ENCODE results near the gene PCLO.

The PCLO gene

DNA sequence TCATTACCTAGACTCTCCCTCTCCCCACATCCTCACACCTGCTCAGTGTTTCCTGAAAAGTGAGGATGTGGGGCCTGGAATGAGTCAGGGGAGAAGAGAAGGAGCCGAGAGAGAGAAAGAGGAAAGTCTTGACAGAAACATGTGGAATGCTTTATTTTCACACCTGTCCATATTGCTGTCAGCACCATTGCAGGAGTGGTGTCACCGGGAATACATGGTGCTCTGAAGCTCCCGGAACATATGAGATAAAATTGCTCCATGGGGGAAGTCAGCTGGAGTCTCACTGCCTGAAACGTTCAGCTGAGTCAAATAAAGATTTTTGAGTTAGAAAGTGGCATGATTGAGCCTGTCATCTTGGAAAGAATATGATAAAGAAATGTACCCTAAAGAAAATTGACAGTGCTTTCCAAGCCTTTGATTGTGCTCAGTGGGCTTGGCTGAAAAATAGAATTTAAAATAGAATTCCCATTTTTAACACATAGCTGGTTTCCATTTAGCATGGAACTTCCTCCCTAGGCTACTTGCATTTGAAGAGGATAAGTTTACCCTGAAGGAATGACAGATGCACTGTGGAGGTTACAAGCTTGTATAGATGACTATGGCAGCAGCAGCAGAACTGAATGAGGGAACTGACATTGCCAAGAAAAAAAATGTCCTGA lies 182.4 kb downstream of the PCLO start:
- Histone ChIP-seq H3K9ac (ENCODE audit: low read length) (no peak overlapping the region), H2BK5ac (ENCODE audit: low read length) (no peak overlapping the region), H2BK15ac (replicated peaks; ENCODE audit: low read depth) (no peak overlapping the region), H3K18ac (ENCODE audit: low read length) (no peak overlapping the region), H3K79me1 (ENCODE audit: low read length) (no peaks in the 10 kb centered on the region), H4K8ac (ENCODE audit: low read depth, low read length) (no peak overlapping the region), H3K27me3 (ENCODE audit: insufficient read depth, low read length, poor library complexity) (no peaks in the 10 kb centered on the region), H3K36me3 (ENCODE audit: control insufficient read depth, insufficient read depth, low read length) (no peaks in the 10 kb centered on the region), H2AK5ac (ENCODE audit: low read length) (no peak overlapping the region), H3K23ac (ENCODE audit: low read length) (no peak overlapping the region), H3K4me2 (ENCODE audit: low read length) (no peak overlapping the region), H3K4me1 (ENCODE audit: control insufficient read depth, low read depth, low read length) (no peaks in the 10 kb centered on the region), H3K27ac (ENCODE audit: low read depth, low read length) (no peak overlapping the region), H3K4ac (ENCODE audit: low read depth, low read length) (no peak overlapping the region), H3K4me3 (ENCODE audit: low read length) (no peak overlapping the region), H2BK120ac (ENCODE audit: low read depth, low read length) (no peak overlapping the region), H3K79me2 (ENCODE audit: control insufficient read depth, insufficient read depth, low read length) (no peaks in the 10 kb centered on the region), H4K5ac (ENCODE audit: low read length) (no peak overlapping the region), H3K56ac (ENCODE audit: low read length) (no peak overlapping the region)
- no CpG with 5 or more reads among the region's 4 CpGs for WGBS (ENCODE audit: extremely low coverage, insufficient coverage, low lambda C conversion rate)
- no peak for DNase-seq

DNA sequence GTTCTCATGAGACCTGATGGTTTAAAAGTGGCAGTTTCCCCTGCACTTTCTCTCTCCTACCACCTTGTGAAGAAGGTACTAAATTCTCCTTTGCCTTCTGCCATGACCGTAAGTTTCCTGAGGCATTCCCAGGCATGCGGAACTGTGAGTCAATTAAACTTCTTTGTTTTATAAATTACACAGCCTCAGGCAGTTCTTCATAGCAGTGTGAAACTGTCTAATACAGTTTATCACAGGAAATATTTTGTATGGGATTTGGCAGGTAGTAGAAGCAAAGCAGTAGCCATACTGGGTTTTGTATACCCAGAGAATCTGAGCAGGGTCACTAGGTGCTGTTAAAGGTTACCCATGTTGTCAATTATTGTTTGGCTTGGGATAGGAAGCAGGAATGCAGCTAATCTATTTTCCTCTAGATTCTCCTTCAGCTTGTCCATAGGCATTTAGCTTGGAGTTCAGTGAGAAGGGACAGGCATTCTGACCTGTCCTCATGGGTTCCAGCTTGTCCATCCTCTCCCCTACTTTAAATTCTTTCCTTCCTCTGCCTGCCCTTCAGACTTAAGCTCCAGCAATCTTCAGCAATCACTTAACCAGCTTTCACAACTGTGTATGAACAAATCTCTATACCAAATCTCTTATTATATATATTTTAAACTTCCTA lies 186.7 kb downstream of the PCLO start:
- Histone ChIP-seq H3K23ac (ENCODE audit: low read length) (no peak overlapping the region), H3K27me3 (ENCODE audit: insufficient read depth, low read length, poor library complexity) (no peaks in the 10 kb centered on the region)
- WGBS (ENCODE audit: extremely low coverage, insufficient coverage, low lambda C conversion rate) = no CpG with 5 or more reads among the region's 2 CpGs

DNA sequence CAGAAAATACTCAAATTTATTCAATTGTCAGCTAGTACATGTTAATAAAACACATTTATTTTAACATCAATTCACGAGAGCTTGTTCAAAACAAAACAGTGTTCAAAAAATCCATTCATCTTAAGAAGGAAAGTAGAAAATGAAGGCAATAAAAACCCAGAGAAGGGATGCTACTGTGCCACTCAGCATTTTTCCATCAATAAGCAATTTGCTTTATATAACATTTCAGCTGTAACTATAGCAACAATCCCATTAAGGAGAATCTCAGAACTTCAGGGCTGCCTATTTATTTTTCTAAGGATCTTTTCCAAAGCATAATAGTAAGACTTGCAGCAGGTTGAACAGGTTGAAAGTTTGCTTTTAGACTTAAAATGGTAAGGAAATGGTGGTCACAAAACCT lies 190.5 kb downstream of the PCLO start:
- H3K79me1 ChIP-seq (ENCODE audit: low read length) = no peaks in the 10 kb centered on the region
- no peak overlapping the region for H3K18ac ChIP-seq (ENCODE audit: low read length)
- no peaks in the 10 kb centered on the region for H3K4me1 ChIP-seq (ENCODE audit: control insufficient read depth, low read depth, low read length)
- no peaks in the 10 kb centered on the region for H3K36me3 ChIP-seq (ENCODE audit: control insufficient read depth, insufficient read depth, low read length)
- no peak overlapping the region for H4K5ac ChIP-seq (ENCODE audit: low read length)
- H4K8ac ChIP-seq (ENCODE audit: low read depth, low read length) = no peak overlapping the region
- H2BK5ac ChIP-seq (ENCODE audit: low read length) = no peak overlapping the region
- no peak overlapping the region for H2BK120ac ChIP-seq (ENCODE audit: low read depth, low read length)
- H2AK5ac ChIP-seq (ENCODE audit: low read length) = no peak overlapping the region
- H3K79me2 ChIP-seq (ENCODE audit: control insufficient read depth, insufficient read depth, low read length) = no peaks in the 10 kb centered on the region
- no peak overlapping the region for H3K27ac ChIP-seq (ENCODE audit: low read depth, low read length)
- no CpG with 5 or more reads among the region's 1 CpG for WGBS (ENCODE audit: extremely low coverage, insufficient coverage, low lambda C conversion rate)
- H3K4ac ChIP-seq (ENCODE audit: low read depth, low read length) = no peak overlapping the region
- H3K23ac ChIP-seq (ENCODE audit: low read length) = no peak overlapping the region
- no peaks in the 10 kb centered on the region for H3K27me3 ChIP-seq (ENCODE audit: insufficient read depth, low read length, poor library complexity)
- H3K4me3 ChIP-seq (ENCODE audit: low read length) = no peak overlapping the region
- DNase-seq = no peak
- no peak overlapping the region for H3K4me2 ChIP-seq (ENCODE audit: low read length)
- H3K9ac ChIP-seq (ENCODE audit: low read length) = no peak overlapping the region
- H2BK15ac ChIP-seq (replicated peaks; ENCODE audit: low read depth) = no peak overlapping the region
- no peak overlapping the region for H3K56ac ChIP-seq (ENCODE audit: low read length)

More for the DNA sequence above, 186.7 kb downstream of the PCLO start:
- no peak overlapping the region for H3K18ac ChIP-seq (ENCODE audit: low read length)
- H3K4me1 ChIP-seq (ENCODE audit: control insufficient read depth, low read depth, low read length) = no peaks in the 10 kb centered on the region
- DNase-seq = no peak
- H4K5ac ChIP-seq (ENCODE audit: low read length) = no peak overlapping the region
- no peak overlapping the region for H3K27ac ChIP-seq (ENCODE audit: low read depth, low read length)
- no peak overlapping the region for H3K4me2 ChIP-seq (ENCODE audit: low read length)
- H4K8ac ChIP-seq (ENCODE audit: low read depth, low read length) = no peak overlapping the region
- no peaks in the 10 kb centered on the region for H3K36me3 ChIP-seq (ENCODE audit: control insufficient read depth, insufficient read depth, low read length)
- H2BK5ac ChIP-seq (ENCODE audit: low read length) = no peak overlapping the region
- no peak overlapping the region for H3K4me3 ChIP-seq (ENCODE audit: low read length)
- no peak overlapping the region for H3K56ac ChIP-seq (ENCODE audit: low read length)
- no peak overlapping the region for H2AK5ac ChIP-seq (ENCODE audit: low read length)
- H3K4ac ChIP-seq (ENCODE audit: low read depth, low read length) = no peak overlapping the region
- no peak overlapping the region for H2BK120ac ChIP-seq (ENCODE audit: low read depth, low read length)
- H3K9ac ChIP-seq (ENCODE audit: low read length) = no peak overlapping the region
- no peak overlapping the region for H2BK15ac ChIP-seq (replicated peaks; ENCODE audit: low read depth)
- H3K79me2 ChIP-seq (ENCODE audit: control insufficient read depth, insufficient read depth, low read length) = no peaks in the 10 kb centered on the region
- no peaks in the 10 kb centered on the region for H3K79me1 ChIP-seq (ENCODE audit: low read length)

DNA sequence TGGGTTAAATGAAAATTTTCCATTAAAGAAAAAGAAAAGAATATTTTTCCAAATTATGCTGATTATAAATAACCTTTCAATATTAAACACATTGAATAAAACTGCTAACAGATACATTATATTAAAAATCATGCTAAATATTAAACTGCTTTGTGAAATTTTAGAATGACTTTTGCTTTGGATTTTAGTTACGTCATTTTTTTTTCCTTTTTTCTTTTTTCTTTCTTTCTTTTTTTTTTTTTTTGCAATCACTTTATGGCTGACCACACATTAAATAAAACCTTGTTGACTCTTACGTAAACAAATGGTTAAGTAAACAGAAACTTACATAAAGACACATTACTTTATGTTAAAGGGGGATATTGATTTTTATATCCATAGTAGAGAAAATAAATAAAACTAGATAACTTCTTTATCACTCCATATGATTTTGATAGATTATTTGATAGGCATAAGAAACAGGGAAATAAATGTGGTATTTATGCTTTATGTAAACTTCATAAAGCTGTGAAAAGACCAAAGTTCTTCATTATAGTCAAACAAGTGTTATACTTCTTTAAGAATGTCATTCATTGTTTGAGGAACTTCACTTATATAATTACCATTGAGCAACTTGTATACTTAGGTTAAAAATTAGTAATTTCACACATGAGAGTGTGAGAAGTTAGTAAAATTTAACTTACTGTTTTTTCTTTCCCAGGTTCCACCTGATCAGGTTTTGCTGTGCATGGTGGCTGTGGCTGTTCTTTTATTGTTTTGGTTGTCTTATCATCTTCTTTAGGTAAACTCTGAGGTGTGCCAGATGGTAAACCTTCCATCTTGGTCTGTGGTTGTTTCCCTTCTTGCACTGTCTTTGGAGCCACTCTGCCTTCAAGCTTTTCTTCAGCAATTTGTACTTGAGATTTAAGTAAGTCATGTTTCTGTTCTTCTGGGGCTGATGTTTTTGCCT lies 197.3 kb downstream of the PCLO start:
- no peaks in the 10 kb centered on the region for H3K79me2 ChIP-seq (ENCODE audit: control insufficient read depth, insufficient read depth, low read length)
- H3K4me3 ChIP-seq (ENCODE audit: low read length) = no peak overlapping the region
- H3K18ac ChIP-seq (ENCODE audit: low read length) = no peak overlapping the region
- WGBS (ENCODE audit: extremely low coverage, insufficient coverage, low lambda C conversion rate) = no CpG with 5 or more reads among the region's 2 CpGs
- no peak overlapping the region for H4K5ac ChIP-seq (ENCODE audit: low read length)
- H2BK120ac ChIP-seq (ENCODE audit: low read depth, low read length) = no peak overlapping the region
- no peak overlapping the region for H3K4ac ChIP-seq (ENCODE audit: low read depth, low read length)
- H3K79me1 ChIP-seq (ENCODE audit: low read length) = no peaks in the 10 kb centered on the region
- H2BK5ac ChIP-seq (ENCODE audit: low read length) = no peak overlapping the region
- H2AK5ac ChIP-seq (ENCODE audit: low read length) = no peak overlapping the region
- no peak overlapping the region for H3K27ac ChIP-seq (ENCODE audit: low read depth, low read length)
- H3K4me2 ChIP-seq (ENCODE audit: low read length) = no peak overlapping the region
- no peak overlapping the region for H3K56ac ChIP-seq (ENCODE audit: low read length)
- H3K9ac ChIP-seq (ENCODE audit: low read length) = no peak overlapping the region
- H3K27me3 ChIP-seq (ENCODE audit: insufficient read depth, low read length, poor library complexity) = no peaks in the 10 kb centered on the region
- no peak overlapping the region for H4K8ac ChIP-seq (ENCODE audit: low read depth, low read length)
- H3K23ac ChIP-seq (ENCODE audit: low read length) = no peak overlapping the region
- no peaks in the 10 kb centered on the region for H3K36me3 ChIP-seq (ENCODE audit: control insufficient read depth, insufficient read depth, low read length)
- no peaks in the 10 kb centered on the region for H3K4me1 ChIP-seq (ENCODE audit: control insufficient read depth, low read depth, low read length)
- H2BK15ac ChIP-seq (replicated peaks; ENCODE audit: low read depth) = no peak overlapping the region
- no peak for DNase-seq

DNA sequence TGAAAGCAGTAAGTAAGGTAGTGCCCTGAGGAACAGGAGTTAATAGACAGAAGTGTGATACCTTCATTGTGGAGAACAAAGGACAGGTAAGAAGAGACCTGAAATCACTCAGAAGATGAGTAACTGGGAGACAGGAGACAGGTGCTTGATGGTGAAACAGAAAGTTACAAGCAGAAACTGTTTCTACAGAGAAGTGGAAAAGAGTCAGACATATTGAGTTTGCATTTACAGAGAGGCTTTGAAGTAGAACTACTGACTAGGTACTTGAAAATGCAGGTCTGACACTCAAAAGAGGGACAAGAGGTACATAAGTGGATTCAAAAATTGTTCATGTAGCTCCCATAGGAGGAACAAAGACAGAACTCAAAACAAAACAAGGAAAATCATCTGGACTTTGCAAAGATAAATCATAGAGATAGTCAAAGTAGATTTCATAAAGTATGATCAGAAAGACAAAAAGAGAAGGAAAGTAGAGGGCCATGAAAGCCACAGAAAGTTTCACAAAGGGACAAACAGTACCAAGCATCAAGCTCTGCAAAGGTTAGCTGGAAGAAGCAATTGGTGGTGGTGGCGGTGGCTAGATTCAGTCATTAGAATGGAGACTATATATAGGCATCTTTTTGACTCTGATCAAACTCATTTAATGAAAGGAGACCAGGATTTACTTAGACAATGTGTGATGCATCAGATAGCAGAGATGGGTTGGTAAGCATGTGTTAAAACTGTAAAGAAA lies 198.4 kb downstream of the PCLO start:
- no peak overlapping the region for H3K9ac ChIP-seq (ENCODE audit: low read length)
- H2BK15ac ChIP-seq (replicated peaks; ENCODE audit: low read depth) = no peak overlapping the region
- H3K4me2 ChIP-seq (ENCODE audit: low read length) = no peak overlapping the region
- H3K4ac ChIP-seq (ENCODE audit: low read depth, low read length) = no peak overlapping the region
- no peaks in the 10 kb centered on the region for H3K4me1 ChIP-seq (ENCODE audit: control insufficient read depth, low read depth, low read length)
- no peak overlapping the region for H3K56ac ChIP-seq (ENCODE audit: low read length)
- WGBS (ENCODE audit: extremely low coverage, insufficient coverage, low lambda C conversion rate) = no CpG with 5 or more reads among the region's 1 CpG
- H3K18ac ChIP-seq (ENCODE audit: low read length) = no peak overlapping the region
- no peak overlapping the region for H3K4me3 ChIP-seq (ENCODE audit: low read length)
- no peak for DNase-seq
- H2BK5ac ChIP-seq (ENCODE audit: low read length) = no peak overlapping the region
- H2BK120ac ChIP-seq (ENCODE audit: low read depth, low read length) = no peak overlapping the region
- no peaks in the 10 kb centered on the region for H3K27me3 ChIP-seq (ENCODE audit: insufficient read depth, low read length, poor library complexity)
- no peak overlapping the region for H3K27ac ChIP-seq (ENCODE audit: low read depth, low read length)
- no peaks in the 10 kb centered on the region for H3K36me3 ChIP-seq (ENCODE audit: control insufficient read depth, insufficient read depth, low read length)
- H2AK5ac ChIP-seq (ENCODE audit: low read length) = no peak overlapping the region
- H3K23ac ChIP-seq (ENCODE audit: low read length) = no peak overlapping the region
- H4K8ac ChIP-seq (ENCODE audit: low read depth, low read length) = no peak overlapping the region
- no peaks in the 10 kb centered on the region for H3K79me2 ChIP-seq (ENCODE audit: control insufficient read depth, insufficient read depth, low read length)
- no peak overlapping the region for H4K5ac ChIP-seq (ENCODE audit: low read length)
- no peaks in the 10 kb centered on the region for H3K79me1 ChIP-seq (ENCODE audit: low read length)

Measured in mesendoderm (in vitro differentiated cells).